H9 (cell line): ENCODE results near the gene FATE1. TPM values are rescaled to one million over a fixed set of nuclear protein-coding genes. Genes with fewer than 3 reads are reported as not detected.

Experiments
- DNase-seq: peaks from one replicate; pipeline ENCODE4 v3.0.0-alpha.2; 2017
- H2AFZ ChIP-seq: one replicate; pipeline ENCODE4 v1.6.1; 2013; ENCODE audit warnings: mild to moderate bottlenecking, low read length, control low read depth, moderate library complexity
- H2AK5ac ChIP-seq: 2 replicates; pipeline ENCODE4 v1.6.1; 2013; ENCODE audit warnings: low read length, control low read depth, mixed read lengths; ENCODE audit not compliant: insufficient read length
- H2BK120ac ChIP-seq: one replicate; pipeline ENCODE4 v1.6.1; 2013; ENCODE audit warnings: low read depth, mild to moderate bottlenecking, low read length, control low read depth, inconsistent platforms; ENCODE audit not compliant: poor library complexity, severe bottlenecking
- H2BK12ac ChIP-seq: 2 replicates; pipeline ENCODE4 v1.6.1; 2013; ENCODE audit warnings: low read length, control low read depth, mixed read lengths, low read depth; ENCODE audit not compliant: insufficient read length
- H2BK15ac ChIP-seq: 2 replicates; pipeline ENCODE4 v1.6.1; 2013; ENCODE audit warnings: low read depth, low read length, control low read depth
- H2BK20ac ChIP-seq: one replicate; pipeline ENCODE4 v1.6.1; 2013; ENCODE audit warnings: low read depth, mild to moderate bottlenecking, low read length, control low read depth, inconsistent platforms; ENCODE audit not compliant: poor library complexity, severe bottlenecking
- H2BK5ac ChIP-seq: 2 replicates; pipeline ENCODE4 v1.6.1; 2013; ENCODE audit warnings: low read length, control low read depth, mixed read lengths; ENCODE audit not compliant: insufficient read length
- H3K14ac ChIP-seq: 2 replicates; pipeline ENCODE4 v1.6.1; 2013; ENCODE audit warnings: low read length, control low read depth; ENCODE audit not compliant: insufficient read depth
- H3K18ac ChIP-seq: 2 replicates; pipeline ENCODE4 v1.6.1; 2013; ENCODE audit warnings: low read depth, mild to moderate bottlenecking, mixed read lengths, low read length, control low read depth; ENCODE audit not compliant: insufficient read length
- H3K23ac ChIP-seq: 2 replicates; pipeline ENCODE4 v1.6.1; 2013; ENCODE audit warnings: low read length, control low read depth, mixed read lengths, low read depth; ENCODE audit not compliant: insufficient read length
- H3K23me2 ChIP-seq: 2 replicates; pipeline ENCODE4 v1.6.1; 2013; ENCODE audit warnings: low read depth, mild to moderate bottlenecking, mixed read lengths, low read length, control low read depth; ENCODE audit not compliant: insufficient read length, poor library complexity, severe bottlenecking
- H3K27ac ChIP-seq: 2 replicates; pipeline ENCODE4 v1.5.1; 2013; ENCODE audit warnings: low read length, control low read depth, mixed read lengths, low read depth; ENCODE audit not compliant: insufficient read length
- H3K27me3 ChIP-seq: 2 replicates; pipeline ENCODE4 v1.6.1; 2013; ENCODE audit warnings: low read length, control low read depth, inconsistent platforms; ENCODE audit not compliant: insufficient read depth
- H3K4ac ChIP-seq: 2 replicates; pipeline ENCODE4 v1.6.1; 2013; ENCODE audit warnings: low read depth, mild to moderate bottlenecking, control low read depth, inconsistent platforms, low read length, moderate library complexity
- H3K4me1 ChIP-seq: 2 replicates; pipeline ENCODE4 v1.6.1; 2013; ENCODE audit warnings: low read length, control low read depth, inconsistent platforms; ENCODE audit not compliant: insufficient read depth
- H3K4me2 ChIP-seq: 2 replicates; pipeline ENCODE4 v1.6.1; 2013; ENCODE audit warnings: low read length, control low read depth, mixed read lengths; ENCODE audit not compliant: insufficient read length, insufficient read depth
- H3K56ac ChIP-seq: 2 replicates; pipeline ENCODE4 v1.6.1; 2013; ENCODE audit warnings: low read depth, mild to moderate bottlenecking, mixed read lengths, low read length, control low read depth; ENCODE audit not compliant: insufficient read length
- H3K79me1 ChIP-seq: 2 replicates; pipeline ENCODE4 v1.6.1; 2013; ENCODE audit warnings: low read depth, mild to moderate bottlenecking, moderate library complexity, low read length, control low read depth, inconsistent platforms; ENCODE audit not compliant: insufficient read depth, poor library complexity, severe bottlenecking
- H3K79me2 ChIP-seq: 2 replicates; pipeline ENCODE4 v1.6.1; 2013; ENCODE audit warnings: low read length, control low read depth, inconsistent platforms; ENCODE audit not compliant: insufficient read depth
- H3K9ac ChIP-seq: 2 replicates; pipeline ENCODE4 v1.6.1; 2013; ENCODE audit warnings: low read length, control low read depth, mixed read lengths; ENCODE audit not compliant: insufficient read length; ENCODE audit errors: extremely low read depth
- H3K9me3 ChIP-seq: one replicate; pipeline ENCODE4 v1.6.1; 2013; ENCODE audit warnings: low read depth, low read length, inconsistent platforms; ENCODE audit not compliant: control insufficient read depth
- H3T11ph ChIP-seq: one replicate; pipeline ENCODE4 v1.6.1; 2013; ENCODE audit warnings: mild to moderate bottlenecking, low read length, control low read depth, inconsistent platforms
- H4K20me1 ChIP-seq: one replicate; pipeline ENCODE4 v1.6.1; 2013; ENCODE audit not compliant: control insufficient read depth, insufficient read length, insufficient read depth
- H4K5ac ChIP-seq: 2 replicates; pipeline ENCODE4 v1.6.1; 2013; ENCODE audit warnings: low read depth, mild to moderate bottlenecking, mixed read lengths, low read length, control low read depth; ENCODE audit not compliant: insufficient read length
- H4K8ac ChIP-seq: replicated peaks from 2 replicates; pipeline ENCODE4 v1.6.1; 2013; ENCODE audit warnings: low read length, control low read depth, mixed read lengths, low read depth; ENCODE audit not compliant: insufficient read length
- H4K91ac ChIP-seq: 2 replicates; pipeline ENCODE4 v1.6.1; 2013; ENCODE audit warnings: low read depth, mild to moderate bottlenecking, moderate library complexity, mixed read lengths, low read length, control low read depth; ENCODE audit not compliant: insufficient read length
- H3K27ac Mint-ChIP-seq, 3 experiments: 2 replicates in 2 of 3; 3 replicates in 1 of 3; pipeline ENCODE4 v1.8.0; 2020 to 2021; ENCODE audit warnings: mixed read lengths in 3 of 3, mild to moderate bottlenecking in 1 of 3, moderate library complexity in 1 of 3
- H3K27me3 Mint-ChIP-seq: 2 replicates; pipeline ENCODE4 v1.8.0; 2021; ENCODE audit warnings: low read depth, mild to moderate bottlenecking, moderate library complexity, mixed read lengths
- H3K36me3 Mint-ChIP-seq, 3 experiments: 2 replicates in 2 of 3; 3 replicates in 1 of 3; pipeline ENCODE4 v1.8.0; 2020 to 2021; ENCODE audit warnings: low read depth in 3 of 3, mixed read lengths in 3 of 3; ENCODE audit not compliant: insufficient read depth in 1 of 3
- H3K4me1 Mint-ChIP-seq, 2 experiments: 2 replicates each; pipeline ENCODE4 v1.8.0; 2020; ENCODE audit warnings: mixed read lengths in 2 of 2
- H3K4me3 Mint-ChIP-seq, 2 experiments: 2 replicates in 1 of 2; 3 replicates in 1 of 2; pipeline ENCODE4 v1.8.0; 2020 to 2021; ENCODE audit warnings: mild to moderate bottlenecking in 2 of 2, mixed read lengths in 2 of 2, moderate library complexity in 1 of 2
- H3K9me3 Mint-ChIP-seq, 2 experiments: 2 replicates in 1 of 2; 3 replicates in 1 of 2; pipeline ENCODE4 v1.8.0; 2020; ENCODE audit warnings: mild to moderate bottlenecking in 2 of 2, mixed read lengths in 2 of 2, moderate library complexity in 1 of 2
- CTCF ChIP-seq: fragments of 200-600 bp; sonication (generic); conservative IDR thresholded peaks from 3 replicates; pipeline ENCODE4 v1.8.0; 2021; ENCODE audit warnings: antibody characterized with exemption, mild to moderate bottlenecking
- WGBS: extraction: QIAGEN DNeasy Blood & Tissue Kit; methylation state at CpG from one replicate; pipeline ENCODE4 v1.1.7; 2013; ENCODE audit warnings: missing lambda C conversion rate, low lambda C conversion rate, mixed read lengths; ENCODE audit not compliant: insufficient read length; ENCODE audit errors: extremely low coverage; 5-methylcytosine and 5-hydroxymethylcytosine counted together
- total RNA-seq: library from RNA; stranded (reverse); gene quantifications from 2 replicates; pipeline ENCODE4 v1.2.1, GENCODE V29; 2021

The FATE1 gene
- total RNA-seq, 1 experiment from 2014 or later, result not detected

- Mint-ChIP-seq H3K27ac (no peak overlapping the region), H3K36me3 (peaks cover 0 to 1% (median 0%) of the 10 kb centered on the region in 3 experiments; a peak in 2 of 7 replicates), H3K27me3 (peaks cover 5% of the 10 kb centered on the region), H3K4me1 (peaks cover 2 to 3% of the 10 kb centered on the region in 2 experiments; a peak in 2 of 4 replicates), H3K4me3 (no peak overlapping the region), H3K9me3 (peaks cover 68 to 73% of the 10 kb centered on the region in 2 experiments)
- H3K14ac ChIP-seq, result no peak overlapping the region
- H3K79me1 ChIP-seq, result no peaks in the 10 kb centered on the region
- no peak overlapping the region for H2AFZ ChIP-seq
- no peak for DNase-seq
- WGBS, result no CpG with 5 or more reads among the region's 9 CpGs
- H3K9me3 ChIP-seq, result peaks cover 61% of the 10 kb centered on the region
- TF ChIP-seq CTCF, result no peak
- no peaks in the 10 kb centered on the region for H3K23me2 ChIP-seq
- H3K18ac ChIP-seq, result no peak overlapping the region
- no peak overlapping the region for H2BK120ac ChIP-seq
- no peak overlapping the region for H4K8ac ChIP-seq
- H3K4me1 ChIP-seq, result no peaks in the 10 kb centered on the region; the same call in 1 of the 2 replicates
- H2BK20ac ChIP-seq, result no peak overlapping the region
- no peak overlapping the region for H2AK5ac ChIP-seq
- no peaks in the 10 kb centered on the region for H4K20me1 ChIP-seq
- no peak overlapping the region for H3K4me2 ChIP-seq
- H3K27ac ChIP-seq, result no peak overlapping the region
- H4K91ac ChIP-seq, result no peak overlapping the region
- no peak overlapping the region for H3K23ac ChIP-seq
- no peak overlapping the region for H3K4ac ChIP-seq
- no peak overlapping the region for H3K9ac ChIP-seq
- no peak overlapping the region for H2BK5ac ChIP-seq
- no peaks in the 10 kb centered on the region for H3K27me3 ChIP-seq
- H4K5ac ChIP-seq, result no peak overlapping the region
- H3K56ac ChIP-seq, result no peak overlapping the region
- H2BK15ac ChIP-seq, result no peak overlapping the region
- no peak overlapping the region for H2BK12ac ChIP-seq
- no peak overlapping the region for H3T11ph ChIP-seq
- H3K79me2 ChIP-seq, result no peaks in the 10 kb centered on the region
Observed at GRCh38 chrX:151702026-151702714, 13.7 kb upstream of the FATE1 start.
